RKO (cell line): ENCODE measurements around the gene MAST3.
"Not testable (repeated sequence)": the region's sequence is repeated elsewhere in the genome, so short reads cannot be mapped to it uniquely, and the experiment has no call there.

Experiments used
- DNase-seq: peaks from one replicate; pipeline ENCODE4 v3.0.0-alpha.2; 2016; ENCODE audit warnings: low spot score

Gene MAST3

DNA sequence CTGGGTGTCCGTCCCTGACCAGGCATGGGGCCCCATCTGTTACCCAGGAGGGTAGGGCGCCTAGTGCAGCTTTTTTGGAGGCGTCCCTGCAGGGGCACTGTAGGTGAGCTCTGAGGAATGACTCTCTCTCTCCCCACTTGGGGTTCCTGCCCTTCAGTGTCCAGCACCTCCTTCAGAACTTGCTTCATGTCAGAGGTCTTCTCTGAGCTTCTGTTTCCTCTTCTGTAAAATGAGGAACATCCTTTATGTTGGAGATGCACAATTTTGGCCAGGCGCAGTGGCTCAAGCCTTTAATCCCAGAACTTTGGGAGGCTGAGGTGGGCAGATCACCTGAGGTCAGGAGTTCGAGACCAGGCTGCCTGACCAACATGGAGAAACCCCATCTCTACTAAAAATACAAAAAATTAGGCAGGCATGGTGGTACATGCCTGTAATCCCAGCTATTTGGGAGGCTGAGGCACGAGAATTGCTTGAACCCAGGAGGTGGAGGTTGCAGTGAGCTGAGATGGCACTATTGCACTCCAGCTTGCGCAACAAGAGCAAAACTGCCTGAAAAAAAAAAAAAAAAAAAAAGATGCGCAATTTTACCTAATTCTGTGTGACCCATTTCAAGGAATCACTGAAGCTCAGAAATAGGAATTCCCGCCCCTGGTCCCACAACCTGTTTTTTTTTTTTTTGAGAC, 40.2 kb downstream of the MAST3 start:
- no peak for DNase-seq

DNA sequence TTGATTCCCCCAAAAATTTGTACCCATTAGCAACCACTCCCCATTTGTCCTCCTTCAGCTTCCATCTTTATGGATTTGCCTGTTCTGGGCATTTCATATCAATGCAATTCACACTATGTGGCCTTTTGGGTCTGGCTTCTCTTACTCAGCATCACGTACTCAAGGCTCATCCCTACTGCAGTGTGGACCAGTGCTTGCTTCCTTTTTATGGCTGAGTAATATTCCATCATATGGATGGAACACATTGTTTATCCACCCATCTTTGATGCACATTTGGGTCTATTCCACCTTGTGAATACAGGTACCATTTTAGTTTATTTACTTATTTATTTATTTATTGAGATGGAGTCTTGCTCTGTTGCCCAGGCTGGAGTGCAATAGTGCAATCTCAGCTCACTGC, 42.9 kb downstream of the MAST3 start:
- DNase-seq = no peak

DNA sequence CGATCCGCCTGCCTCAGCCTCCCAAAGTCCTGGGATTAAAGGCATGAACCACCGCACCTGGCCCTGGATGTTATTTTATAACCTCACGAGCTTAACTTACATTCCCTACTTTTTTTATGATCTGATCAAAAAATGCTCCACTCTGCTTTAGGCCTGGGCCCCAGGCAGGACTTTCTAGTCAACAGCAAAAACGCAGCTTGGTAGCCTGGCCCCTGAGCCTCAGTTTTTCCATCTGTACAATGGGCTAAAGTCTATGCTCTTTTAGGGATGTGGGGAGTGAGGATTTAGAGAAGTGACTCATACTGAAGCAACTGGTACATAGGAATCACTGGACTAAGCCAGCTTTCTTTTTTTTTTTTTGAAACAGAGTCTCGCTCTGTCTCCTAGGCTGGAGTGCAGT, 43.5 kb downstream of the MAST3 start:
- peak; percentile 46 for DNase-seq

DNA sequence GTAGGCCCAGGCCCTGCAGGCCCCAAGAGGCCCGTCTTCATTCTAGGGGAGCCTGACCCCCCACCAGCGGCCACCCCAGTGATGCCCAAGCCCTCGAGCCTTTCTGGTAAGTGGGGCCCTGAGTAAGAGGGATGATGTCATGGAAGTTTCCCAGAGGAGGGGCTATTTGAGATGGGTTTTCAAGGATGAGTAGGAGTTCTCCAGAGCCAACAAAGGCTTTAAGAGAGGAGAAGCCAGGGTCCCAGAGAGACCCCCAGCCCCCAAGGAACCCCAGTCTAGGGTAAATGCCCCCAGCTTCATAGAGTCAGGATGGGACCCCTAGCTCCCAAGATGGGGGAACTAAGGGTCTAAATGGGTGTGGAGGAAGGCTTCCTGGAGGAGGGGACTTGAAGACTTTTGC, 46.3 kb downstream of the MAST3 start:
- DNase-seq = no peak

DNA sequence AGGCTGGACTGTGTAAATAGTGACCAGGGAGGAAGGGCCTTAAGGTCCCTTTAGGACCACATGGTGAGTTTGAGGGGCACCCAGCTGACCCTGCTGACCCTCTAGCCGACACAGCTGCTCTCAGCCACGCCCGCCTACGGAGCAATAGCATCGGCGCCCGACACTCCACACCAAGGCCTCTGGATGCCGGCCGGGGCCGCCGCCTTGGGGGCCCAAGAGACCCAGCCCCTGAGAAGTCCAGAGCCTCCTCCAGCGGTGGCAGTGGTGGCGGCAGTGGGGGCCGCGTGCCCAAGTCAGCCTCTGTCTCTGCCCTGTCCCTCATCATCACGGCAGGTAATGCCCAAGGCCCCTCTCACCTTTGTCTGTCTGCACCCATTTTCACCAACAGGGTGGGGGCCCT, 46.8 kb downstream of the MAST3 start:
- DNase-seq = no peak

DNA sequence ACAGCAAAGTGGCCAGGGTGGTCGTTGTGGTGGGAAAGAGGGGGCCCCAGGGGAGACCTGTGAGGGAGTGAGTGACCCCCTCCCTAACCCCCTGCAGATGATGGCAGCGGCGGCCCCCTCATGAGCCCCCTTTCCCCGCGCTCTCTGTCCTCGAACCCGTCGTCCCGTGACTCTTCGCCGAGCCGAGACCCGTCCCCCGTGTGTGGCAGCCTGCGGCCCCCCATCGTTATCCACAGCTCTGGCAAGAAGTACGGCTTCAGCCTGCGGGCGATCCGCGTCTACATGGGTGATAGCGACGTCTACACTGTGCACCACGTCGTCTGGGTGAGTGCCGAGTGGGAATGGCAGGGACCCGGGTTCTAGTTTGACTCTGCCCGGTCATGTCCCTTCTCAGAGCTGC, 47.3 kb downstream of the MAST3 start:
- no peak for DNase-seq

DNA sequence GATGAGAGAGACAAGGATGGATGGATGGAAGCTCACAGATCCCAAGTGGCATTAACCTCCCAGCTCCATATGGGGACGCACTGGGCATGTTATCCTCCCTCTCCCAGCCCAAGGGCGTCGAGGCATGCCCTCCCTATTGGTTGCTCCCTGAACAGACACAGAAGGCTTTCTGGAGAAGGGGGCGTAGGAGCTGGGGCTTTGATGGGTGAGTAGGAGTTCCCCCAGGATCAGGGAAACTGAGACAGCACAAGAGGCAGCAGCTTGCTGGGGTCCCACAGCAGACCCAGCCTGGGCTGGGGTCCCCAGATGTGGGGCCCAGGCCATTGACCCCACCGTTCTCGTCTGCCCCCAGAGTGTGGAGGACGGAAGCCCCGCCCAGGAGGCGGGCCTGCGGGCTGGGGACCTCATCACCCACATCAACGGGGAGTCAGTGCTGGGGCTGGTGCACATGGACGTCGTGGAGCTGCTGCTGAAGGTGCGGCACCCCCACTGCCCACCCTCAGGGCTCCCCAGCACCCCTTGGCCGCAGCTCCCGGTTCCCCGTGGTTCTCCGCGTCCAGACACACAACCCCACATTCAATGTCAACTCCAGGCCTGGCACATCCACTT, 47.9 kb downstream of the MAST3 start:
- DNase-seq = no peak

DNA sequence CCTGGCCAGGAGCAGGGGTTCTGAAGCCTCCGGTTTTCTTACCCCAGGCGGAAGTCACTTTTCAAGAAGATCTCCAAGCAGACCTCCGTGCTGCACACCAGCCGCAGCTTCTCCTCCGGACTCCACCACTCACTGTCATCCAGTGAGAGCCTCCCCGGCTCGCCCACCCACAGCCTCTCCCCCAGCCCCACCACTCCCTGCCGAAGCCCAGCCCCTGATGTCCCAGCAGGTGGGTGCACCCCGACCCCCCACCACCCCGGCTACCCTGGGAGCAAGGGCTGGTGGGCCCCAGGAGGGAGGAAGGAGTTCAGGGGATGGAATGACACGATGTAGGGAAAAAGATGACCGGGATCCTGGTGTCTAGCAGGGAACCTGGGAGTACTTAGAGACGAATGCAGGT, 49.8 kb downstream of the MAST3 start:
- DNase-seq = no peak

DNA sequence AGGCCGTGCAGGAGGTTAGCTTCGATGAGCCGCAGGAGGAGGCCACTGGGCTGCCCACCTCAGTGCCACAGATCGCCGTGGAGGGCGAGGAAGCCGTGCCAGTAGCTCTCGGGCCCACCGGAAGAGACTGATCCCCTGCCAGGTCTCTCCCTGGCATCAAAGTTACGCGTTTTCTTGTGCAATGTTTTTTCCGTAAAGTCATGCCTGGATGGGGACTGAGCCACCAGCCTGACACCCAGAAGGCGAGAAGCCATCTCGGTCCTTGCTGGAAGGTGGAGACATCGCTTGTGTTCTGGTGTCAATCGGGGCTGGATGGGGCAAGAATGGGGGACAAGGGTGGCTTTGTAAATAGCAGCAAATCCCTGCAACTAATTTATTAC, 52.0 kb downstream of the MAST3 start:
- DNase-seq = no peak

DNA sequence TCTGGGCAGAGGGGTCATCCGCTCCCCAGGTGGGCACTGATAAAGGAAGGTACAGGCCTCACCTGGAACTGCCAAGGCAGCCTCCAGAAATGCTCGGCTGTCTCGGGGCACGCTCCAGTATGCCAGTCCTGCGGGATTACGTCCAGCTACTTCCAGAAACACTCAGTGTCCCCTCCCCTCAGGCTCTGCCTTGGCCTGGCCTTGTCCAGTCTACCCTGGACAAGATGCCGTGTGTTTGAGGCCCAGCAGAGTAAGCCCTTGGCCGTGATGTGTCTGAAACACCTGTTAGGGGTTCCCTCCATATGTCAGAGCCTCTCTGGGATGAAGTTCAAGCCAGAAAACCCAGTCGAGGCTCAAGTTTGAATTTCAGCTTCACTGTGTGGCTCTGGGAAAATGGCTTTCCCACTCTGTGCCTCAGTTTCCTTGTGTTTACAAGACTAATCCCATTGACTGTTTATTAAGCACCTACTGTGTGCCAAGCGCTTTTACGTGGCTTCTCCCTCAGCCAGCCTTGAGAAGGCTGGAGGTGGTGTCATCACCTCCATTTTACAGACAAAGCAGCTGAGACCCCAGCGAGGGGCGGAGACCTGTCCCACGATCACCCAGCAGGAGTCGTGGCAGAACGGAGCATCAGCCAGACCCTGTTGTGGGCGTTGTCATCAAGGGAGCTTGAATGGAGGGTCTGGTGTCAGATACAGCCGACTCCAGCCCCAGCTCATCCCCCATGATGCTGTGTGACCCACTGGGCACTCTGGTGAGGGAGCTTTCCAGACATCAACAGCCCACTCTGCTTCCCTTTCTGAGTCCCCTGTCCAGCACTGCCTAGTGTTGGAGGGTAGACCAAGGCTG, 53.4 kb downstream of the MAST3 start:
- DNase-seq = no peak

DNA sequence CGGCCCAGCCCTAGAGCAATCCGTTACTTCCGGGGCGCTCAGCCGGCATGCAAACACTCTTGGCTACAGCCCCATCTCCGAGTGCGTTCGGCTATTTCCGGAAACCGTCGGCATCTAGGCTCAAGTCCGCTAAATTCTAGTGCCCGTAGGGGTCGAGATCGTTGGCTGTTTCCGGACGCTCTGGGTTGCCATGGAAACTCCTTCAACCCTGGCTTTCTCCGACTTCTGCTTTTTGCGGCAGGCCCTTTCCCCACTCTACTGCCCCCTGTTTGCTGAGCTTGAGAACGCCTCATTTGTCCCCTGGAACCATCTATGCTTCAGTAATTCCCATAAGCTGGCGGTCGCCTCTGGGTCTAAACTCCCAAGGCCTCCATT, 54.9 kb downstream of the MAST3 start:
- peak; percentile 98 for DNase-seq

DNA sequence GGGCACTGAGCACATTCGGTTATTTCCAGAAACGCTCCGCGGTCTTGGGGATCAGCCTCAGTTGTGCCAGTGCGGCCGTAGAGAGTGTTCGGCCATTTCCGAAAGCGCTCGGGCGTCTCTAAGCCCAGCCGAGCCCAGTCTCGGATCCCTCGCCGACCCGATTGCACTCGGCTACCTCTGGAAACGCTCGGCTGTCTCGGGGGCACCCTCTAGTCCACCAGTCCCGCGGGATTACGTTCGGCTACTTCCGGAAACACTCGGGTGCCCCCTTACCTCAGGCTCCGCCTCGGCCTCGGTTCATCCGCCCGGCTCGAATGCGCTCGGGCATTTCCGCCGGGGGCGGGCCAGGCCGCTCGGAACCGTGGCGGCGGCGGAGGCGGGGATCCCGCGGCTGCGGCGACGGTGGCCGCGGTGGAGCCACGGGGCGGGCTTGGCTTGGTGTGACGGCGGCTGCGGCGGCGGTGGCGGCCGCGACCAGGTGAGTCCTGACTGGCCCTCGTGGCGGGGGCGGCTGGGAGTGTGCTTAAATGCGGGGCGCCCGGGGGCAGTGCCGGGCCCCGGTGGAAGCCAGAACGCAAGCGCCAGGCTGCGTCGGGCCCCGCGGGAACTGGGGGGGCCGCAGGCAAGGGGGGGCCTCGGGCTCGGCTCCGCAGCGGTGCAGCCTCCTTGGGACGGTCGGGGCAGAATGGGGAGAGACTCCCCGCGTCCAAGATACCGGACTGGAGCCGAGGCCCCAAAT, 55.4 kb downstream of the MAST3 start, which contains the start of gene PIK3R2:
Gene PIK3R2 (plus strand): TSS at position 347 of the 739 bp plus-strand sequence. CDS start 2,717 bp downstream, outside the sequence.
- peak; percentile 99 for DNase-seq

DNA sequence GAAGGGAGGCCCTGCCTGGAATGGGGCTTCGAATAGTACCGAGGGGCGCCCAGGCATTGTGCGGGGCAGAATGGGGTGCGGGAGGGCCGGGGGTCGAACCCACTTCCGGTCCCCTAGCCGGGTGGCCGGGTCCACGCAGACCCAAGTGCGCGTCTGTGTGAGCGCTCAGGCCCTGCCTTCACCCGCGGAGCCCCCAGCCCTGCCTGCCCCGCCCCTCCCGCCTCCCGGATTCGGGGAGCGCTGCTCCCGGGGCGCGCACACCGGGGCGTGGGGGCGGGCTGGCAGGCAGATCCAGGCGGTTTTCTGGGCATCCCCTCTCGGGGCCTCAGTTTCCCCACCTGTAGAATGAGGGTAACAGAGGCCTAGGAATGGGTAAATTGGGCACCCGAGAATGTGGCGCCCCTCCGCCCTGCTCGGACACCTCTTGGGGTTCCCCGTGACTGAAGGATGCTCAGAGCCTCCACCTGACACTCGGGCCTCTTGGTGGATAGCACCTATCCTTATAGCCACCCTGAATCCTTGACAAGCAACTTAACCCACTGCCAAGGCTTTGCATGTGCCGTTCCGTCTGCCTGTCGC, 56.1 kb downstream of the MAST3 start:
- no peak for DNase-seq

DNA sequence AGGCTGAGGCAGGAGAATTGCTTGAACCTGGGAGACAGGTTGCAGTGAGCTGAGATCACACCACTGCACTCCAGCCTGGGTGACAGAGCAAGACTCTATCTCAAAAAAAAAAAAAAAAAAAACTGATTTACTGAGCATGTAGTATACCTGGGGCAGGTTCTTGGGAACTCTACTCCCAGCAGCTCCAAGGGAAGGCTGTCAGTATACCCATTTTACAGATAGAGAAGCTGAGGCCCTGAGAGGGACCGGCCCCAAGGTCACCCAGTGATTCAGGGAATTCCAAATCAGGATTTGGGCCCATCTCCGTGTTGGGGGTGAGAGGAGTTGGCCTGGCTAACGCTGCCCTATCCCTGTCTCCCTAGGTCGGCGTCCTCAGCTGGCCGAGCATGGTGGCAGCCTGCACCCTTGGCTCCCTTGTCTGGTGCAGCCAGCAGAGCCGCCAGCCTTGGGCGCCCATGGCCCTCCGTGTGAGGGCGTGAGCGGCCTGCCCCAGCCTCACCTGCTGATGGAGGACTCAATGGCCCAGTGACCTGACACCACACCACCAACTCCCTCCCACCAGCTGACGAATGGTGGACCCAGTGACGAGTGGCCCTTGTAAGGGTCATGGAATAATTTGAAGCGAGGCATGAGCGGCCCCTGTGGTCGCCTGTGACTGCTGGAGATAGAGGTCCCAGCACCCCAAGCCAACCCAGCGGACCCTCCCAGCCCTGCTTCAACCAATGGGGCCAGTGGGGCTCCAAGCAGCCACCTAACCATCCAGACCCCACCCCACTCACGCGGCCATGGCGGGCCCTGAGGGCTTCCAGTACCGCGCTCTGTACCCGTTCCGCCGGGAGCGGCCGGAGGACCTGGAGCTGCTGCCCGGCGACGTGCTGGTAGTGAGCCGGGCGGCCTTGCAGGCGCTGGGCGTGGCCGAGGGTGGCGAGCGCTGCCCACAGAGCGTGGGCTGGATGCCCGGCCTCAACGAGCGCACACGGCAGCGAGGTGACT, 57.8 kb downstream of the MAST3 start:
- no peak for DNase-seq

DNA sequence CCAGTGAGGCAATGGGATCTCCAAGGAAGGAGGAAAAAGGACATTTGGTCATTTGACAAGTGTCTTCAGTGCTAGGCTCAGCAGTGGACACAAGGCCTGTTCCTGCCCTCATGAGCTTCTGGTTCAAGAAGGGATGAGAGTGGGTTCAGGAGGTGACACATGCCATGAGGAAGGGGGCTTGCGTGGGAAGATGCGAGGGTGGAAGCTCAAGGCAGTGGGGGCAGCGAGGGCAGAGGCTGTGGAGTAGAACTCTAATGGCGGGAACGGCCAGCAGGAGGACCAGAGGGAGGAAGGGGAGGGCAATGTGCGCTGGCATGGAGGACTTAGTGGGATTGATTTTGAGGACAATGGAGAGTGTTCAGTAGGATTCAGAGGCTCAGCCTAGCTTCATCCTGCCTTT, 58.7 kb downstream of the MAST3 start:
- no peak for DNase-seq

DNA sequence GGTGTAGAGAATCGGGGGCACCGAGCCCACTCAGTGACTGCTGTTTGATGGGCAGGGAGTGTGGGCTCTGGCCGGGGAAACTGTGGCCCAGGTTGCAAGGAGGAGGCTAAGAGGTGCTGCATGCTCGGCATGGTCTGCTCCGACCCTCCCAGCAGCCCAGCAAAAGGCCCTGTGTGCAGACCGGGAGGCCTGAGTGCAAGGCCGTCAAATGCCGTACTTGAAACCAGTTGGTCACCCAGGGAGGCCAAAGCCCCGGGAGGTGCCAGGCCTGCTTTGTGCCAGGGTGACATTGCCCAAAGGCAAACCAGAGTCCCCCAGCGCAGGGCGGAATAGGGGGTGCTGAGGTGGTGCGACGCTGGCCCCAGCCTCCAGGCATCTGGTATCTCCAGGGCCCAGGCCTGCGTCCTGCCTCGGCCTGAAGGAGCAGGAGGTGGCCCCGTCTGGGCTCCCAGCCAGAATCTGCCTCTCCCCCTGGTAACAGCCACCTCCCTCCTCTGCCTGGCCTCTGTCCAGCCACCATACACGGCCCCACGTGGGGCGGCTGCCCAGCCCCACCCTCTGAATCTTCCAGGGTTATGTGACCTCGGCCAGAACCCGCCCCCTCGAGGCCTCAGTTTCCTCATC, 59.4 kb downstream of the MAST3 start:
- peak; percentile 35 for DNase-seq

DNA sequence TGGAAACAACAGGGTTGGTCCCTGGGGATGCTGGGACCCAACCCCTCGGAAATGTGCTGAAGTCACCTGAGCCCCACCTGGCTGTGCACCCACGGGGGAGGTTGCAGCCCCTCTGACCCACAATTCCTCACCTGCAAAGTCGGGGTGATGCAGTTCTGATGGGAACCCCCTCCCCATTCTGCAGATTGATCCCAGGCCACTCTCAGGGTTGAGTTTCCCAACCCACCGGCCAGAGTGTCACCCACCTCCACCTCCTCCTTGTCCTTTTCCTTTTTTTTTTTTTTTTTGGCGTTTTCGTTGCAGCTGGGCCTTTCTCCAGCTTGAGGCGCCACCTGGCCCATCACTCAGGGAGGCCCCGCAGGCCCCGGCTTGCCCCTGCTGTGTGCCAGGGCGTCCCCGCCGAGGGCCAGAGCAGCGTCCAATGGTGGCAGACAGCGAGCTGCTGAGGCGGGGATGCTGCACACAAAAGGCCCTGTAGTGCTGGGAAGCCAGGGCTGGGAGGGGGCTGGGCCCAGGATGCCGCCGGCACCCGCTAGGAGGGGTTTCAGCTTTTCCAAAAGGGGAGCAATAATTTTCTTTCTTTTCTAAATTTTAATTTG, 60.0 kb downstream of the MAST3 start:
- DNase-seq = no peak

DNA sequence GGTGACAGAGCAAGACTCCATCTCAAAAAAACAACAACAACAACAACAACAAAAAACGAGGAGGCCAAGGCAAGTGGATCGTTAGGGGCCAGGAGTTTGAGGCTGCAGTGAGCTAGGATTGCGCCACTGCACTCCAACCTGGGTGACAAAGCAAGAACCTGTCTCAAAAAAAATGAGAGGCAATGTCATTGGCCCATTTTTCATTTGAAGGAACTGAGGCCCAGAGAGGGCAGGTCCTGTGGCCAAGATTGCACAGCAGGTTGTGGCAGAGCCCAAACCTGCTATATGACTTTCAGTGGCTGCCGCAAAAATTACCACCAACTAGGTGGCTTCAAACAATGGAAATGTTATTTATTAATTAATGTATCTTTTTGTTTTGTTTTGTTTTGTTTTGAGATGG, 60.9 kb downstream of the MAST3 start:
- DNase-seq = no peak

DNA sequence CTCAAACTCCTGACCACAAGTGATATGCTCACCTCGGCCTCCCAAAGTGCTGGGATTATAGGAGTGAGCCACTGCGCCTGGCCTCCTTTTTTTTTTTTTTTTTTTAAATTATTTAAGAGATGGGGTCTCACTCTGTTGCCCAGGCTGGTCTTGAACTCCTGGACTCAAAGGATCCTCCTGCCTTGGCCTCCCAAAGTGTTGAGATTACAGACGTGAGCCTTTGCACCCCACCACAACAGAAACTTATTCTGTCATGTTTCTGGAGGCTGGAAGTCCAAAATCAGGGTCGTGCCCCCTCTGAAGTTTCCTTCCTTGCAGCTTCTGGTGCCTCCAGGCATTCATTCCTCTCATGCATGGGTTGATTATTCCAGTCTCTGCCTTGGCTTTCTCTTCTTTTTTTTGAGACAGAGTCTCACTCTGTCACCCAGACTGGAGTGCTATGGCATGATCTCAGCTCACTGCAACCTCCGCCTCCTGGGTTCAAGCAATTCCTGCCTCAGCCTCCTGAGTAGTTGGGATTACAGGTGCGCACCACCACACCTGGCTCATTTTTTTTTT, 61.6 kb downstream of the MAST3 start:
- not testable (repeated sequence) for DNase-seq

DNA sequence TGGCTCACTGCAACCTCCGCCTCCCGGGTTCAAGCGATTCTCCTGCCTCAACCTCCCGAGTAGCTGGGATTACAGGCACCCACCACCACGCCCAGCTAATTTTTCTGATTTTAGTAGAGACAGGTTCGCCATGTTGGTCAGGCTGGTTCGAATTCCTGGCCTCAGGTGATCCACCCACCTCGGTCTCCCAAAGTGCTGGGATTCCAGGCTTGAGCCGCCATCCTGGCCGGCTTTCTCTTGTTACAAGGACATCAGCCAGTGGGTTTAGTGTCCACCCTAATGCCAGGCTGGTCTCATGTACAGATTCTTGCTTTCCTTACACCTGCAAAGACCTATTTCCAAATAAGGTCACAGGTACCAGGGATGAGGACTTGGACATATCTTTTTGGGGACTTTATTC, 62.2 kb downstream of the MAST3 start:
- no peak for DNase-seq
